Colonic mucosa (tissue), 4 donors: ENCODE results near the gene TPM2. TPM values are rescaled to one million over a fixed set of nuclear protein-coding genes. Genes with fewer than 3 reads are reported as not detected.
A peak's percentile ranks its signal among the peaks of the same experiment; 100 is the strongest.

Source experiments
- DNase-seq: peaks from one replicate; pipeline ENCODE4 v3.0.0-alpha.2; 2020
- H3K27ac ChIP-seq: fragments of 200-600 bp; one replicate; pipeline ENCODE4 v1.8.0; 2021
- H3K27me3 ChIP-seq: fragments of 200-600 bp; one replicate; pipeline ENCODE4 v1.8.0; 2021
- H3K36me3 ChIP-seq: fragments of 200-600 bp; one replicate; pipeline ENCODE4 v1.8.0; 2021
- H3K4me1 ChIP-seq: fragments of 200-600 bp; one replicate; pipeline ENCODE4 v1.8.0; 2021; ENCODE audit warnings: mild to moderate bottlenecking
- H3K4me3 ChIP-seq: fragments of 200-600 bp; one replicate; pipeline ENCODE4 v1.8.0; 2021
- H3K9ac ChIP-seq, 2 donors: one replicate each; pipeline ENCODE4 v1.7.0; 2013; ENCODE audit warnings: control low read depth in 2 of 2, low read depth in 2 of 2, low read length in 2 of 2
- H3K9me3 ChIP-seq: fragments of 200-600 bp; one replicate; pipeline ENCODE4 v1.8.0; 2021
- CTCF ChIP-seq: fragments of 200-600 bp; IDR thresholded peaks from one replicate; pipeline ENCODE4 v1.8.0; 2022; ENCODE audit warnings: antibody characterized with exemption, mild to moderate bottlenecking
- intact Hi-C: fragments of 100-400 bp; cut with DNase I; formaldehyde crosslinking; loops from one replicate; pipeline ENCODE4 v1.14.1; 2022
- total RNA-seq, 2 donors: library from RNA; stranded (reverse); fragmentation: NEBNext Ultra II Directional in 1 of 2; extraction: Animal tissue kit (Norgen Biotek cat#: 25700) in 1 of 2; gene quantifications; one replicate each; pipeline ENCODE4 v1.2.1, GENCODE V29; 2021
- donor health status: healthy.
- donor health status: DM: no; HTN: no; CAD: no.
- donor health status: DM: no; HTN: no; CAD: no.

TPM2 gene
- total RNA-seq, 2 donors from 2014 or later: 29.8 to 321 TPM

- no peak overlapping the region for H3K27ac ChIP-seq
These were observed 23.7 kb downstream of the TPM2 start for GRCh38 chr9:35666045-35666444.

GRCh38 chr9:35665471-35665818 is 24.3 kb downstream of the TPM2 start:
- H3K36me3 ChIP-seq: no peaks in the 10 kb centered on the region
- peaks cover 15% of the 10 kb centered on the region for H3K4me1 ChIP-seq
- no peaks in the 10 kb centered on the region for H3K27me3 ChIP-seq
- intact Hi-C loops: no loop called here
- no peaks in the 10 kb centered on the region for H3K9me3 ChIP-seq
- no peak for DNase-seq
- no peak for TF ChIP-seq CTCF
- peak overlapping the region; percentile 80 to 81 for H3K9ac ChIP-seq
- peak overlapping the region; percentile 42 for H3K27ac ChIP-seq
- H3K4me3 ChIP-seq: peak overlapping the region; percentile 49

More at GRCh38 chr9:35666045-35666444, 23.7 kb downstream of the TPM2 start:
- no peak overlapping the region for H3K4me3 ChIP-seq
- TF ChIP-seq CTCF: no peak
- DNase-seq: no peak
- no peaks in the 10 kb centered on the region for H3K27me3 ChIP-seq
- H3K9me3 ChIP-seq: no peaks in the 10 kb centered on the region
- peaks cover 9% of the 10 kb centered on the region for H3K4me1 ChIP-seq
- intact Hi-C loops: no loop called here
- no peaks in the 10 kb centered on the region for H3K36me3 ChIP-seq
- no peak overlapping the region for H3K9ac ChIP-seq

GRCh38 chr9:35664531-35665470 is 24.9 kb downstream of the TPM2 start, which contains the start of gene ARHGEF39:
Gene ARHGEF39 (minus strand): TSS chr9:35665195. CDS start chr9:35665169, 26 bp downstream.
- no peak for TF ChIP-seq CTCF
- H3K9ac ChIP-seq: peak within 1 kb of the TSS; percentile 80 to 81
- intact Hi-C loops: loop anchor here (5.0 kb wide), 1 partner anchor 68 kb away; the partner anchor contains the start of genes CREB3 and TLN1
- peaks cover 17% of the 10 kb centered on the region for H3K4me1 ChIP-seq
- peak within 1 kb of the TSS; percentile 49 for H3K4me3 ChIP-seq
- no peaks in the 10 kb centered on the region for H3K9me3 ChIP-seq
- DNase-seq: peak; percentile 91
- no peaks in the 10 kb centered on the region for H3K36me3 ChIP-seq
- peak within 1 kb of the TSS; percentile 42 for H3K27ac ChIP-seq
- no peaks in the 10 kb centered on the region for H3K27me3 ChIP-seq

- intact Hi-C loops: loop anchor here (5.0 kb wide), 1 partner anchor 70 kb away; the partner anchor contains the start of genes CREB3 and TLN1
- DNase-seq: no peak
- Histone ChIP-seq H3K9me3 (no peaks in the 10 kb centered on the region), H3K36me3 (no peaks in the 10 kb centered on the region), H3K9ac (no peak overlapping the region), H3K27me3 (no peaks in the 10 kb centered on the region), H3K4me3 (no peak overlapping the region), H3K27ac (peak overlapping the region; percentile 81), H3K4me1 (peaks cover 24% of the 10 kb centered on the region)
- TF ChIP-seq CTCF: no peak
These were observed 27.3 kb downstream of the TPM2 start for GRCh38 chr9:35662437-35662836.

GRCh38 chr9:35661756-35662350 is 27.9 kb downstream of the TPM2 start:
- intact Hi-C loops: loop anchor here (5.0 kb wide), 1 partner anchor 70 kb away; the partner anchor contains the start of genes CREB3 and TLN1

More at GRCh38 chr9:35661756-35662350, 27.9 kb downstream of the TPM2 start:
- TF ChIP-seq CTCF: no peak
- no peak for DNase-seq
- H3K9me3 ChIP-seq: no peaks in the 10 kb centered on the region
- peak overlapping the region in 1 of 2 donors; percentile 13 for H3K9ac ChIP-seq
- H3K4me3 ChIP-seq: no peak overlapping the region
- H3K27me3 ChIP-seq: no peaks in the 10 kb centered on the region
- H3K27ac ChIP-seq: peak overlapping the region; percentile 81
- no peaks in the 10 kb centered on the region for H3K36me3 ChIP-seq
- peaks cover 24% of the 10 kb centered on the region for H3K4me1 ChIP-seq
